HG02571 (cell line): ENCODE results near the gene ATG16L2.
"Not testable (repeated sequence)": the region's sequence is repeated elsewhere in the genome, so short reads cannot be mapped to it uniquely, and the experiment has no call there.

ENCODE experiments used
- ATAC-seq: cut with Tn5 transposase; IDR thresholded peaks from one replicate; pipeline ENCODE4 v1.9.1; 2021; ENCODE audit warnings: mild to moderate bottlenecking, moderate library complexity; ENCODE audit not compliant: unreplicated experiment

Gene ATG16L2

DNA sequence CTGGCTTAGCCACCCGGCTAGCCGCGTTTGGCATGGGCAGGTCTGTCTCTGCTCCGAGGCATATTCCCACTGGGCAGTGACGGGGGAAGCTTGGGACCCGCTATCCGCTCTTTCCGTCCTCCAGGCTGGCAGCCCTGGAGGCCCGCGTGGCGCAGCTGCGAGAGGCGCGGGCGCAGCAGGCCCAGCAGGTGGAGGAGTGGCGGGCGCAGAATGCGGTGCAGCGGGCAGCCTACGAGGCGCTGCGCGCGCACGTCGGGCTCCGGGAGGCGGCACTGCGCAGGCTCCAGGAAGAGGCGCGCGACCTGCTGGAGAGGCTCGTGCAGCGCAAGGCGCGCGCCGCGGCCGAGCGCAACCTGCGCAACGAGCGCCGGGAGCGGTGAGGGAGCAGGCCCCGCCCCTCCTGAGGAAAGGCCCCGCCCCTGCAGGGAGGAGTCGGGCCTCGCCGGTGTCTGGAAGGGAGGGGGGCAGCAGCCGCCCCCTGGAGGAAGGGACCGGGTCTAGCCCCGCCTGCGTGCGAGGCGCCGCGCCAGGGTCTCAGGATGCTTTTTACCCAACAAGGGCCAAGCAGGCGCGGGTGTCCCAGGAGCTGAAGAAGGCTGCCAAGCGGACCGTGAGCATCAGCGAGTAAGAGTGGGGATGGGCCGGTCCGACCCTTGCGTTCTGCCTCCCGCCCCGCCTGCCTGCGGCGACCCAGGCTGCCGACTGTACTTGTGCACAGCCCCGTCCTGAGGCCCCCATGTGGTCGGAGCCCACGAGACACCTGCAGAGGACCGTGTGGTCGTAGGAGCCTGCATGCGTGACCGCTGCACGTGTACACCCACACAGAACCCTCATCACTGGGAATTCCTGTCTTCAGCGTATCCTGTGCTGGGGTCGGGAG lies 7.9 kb downstream of the ATG16L2 start:
- ATAC-seq = no peak

DNA sequence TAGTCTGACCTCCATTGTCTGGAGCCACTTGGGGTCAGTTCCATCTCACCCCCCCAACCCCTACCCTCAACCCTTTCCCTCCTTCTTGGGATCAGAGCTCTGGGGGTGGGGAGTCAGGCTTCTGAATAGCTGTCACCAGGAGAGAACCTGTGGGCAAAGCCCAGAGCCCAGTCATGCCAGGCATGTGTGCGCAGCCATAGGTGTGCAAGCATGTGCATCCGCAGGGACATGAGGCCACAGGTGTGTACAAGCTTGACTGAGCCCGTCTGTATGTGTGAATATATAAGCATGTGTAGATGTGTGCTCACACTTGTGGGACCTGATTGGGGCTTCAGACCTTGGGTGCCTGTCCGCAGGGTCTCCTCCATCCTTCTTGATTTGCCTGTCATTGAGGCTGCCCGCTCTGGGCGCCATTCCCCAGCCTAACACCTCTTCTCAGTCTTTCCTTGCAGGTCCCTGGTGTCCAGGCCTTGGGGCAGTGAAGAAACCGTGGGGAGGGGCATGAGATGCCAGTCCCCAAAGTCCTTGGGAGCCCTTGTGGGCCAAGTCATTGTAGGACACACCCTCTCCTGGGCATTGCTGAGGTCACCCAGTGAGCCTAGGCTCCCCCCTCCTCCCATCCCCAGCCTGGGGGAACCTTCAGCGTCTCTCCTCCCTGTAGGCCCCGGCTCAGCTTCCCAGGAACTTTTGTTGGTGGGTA lies 9.0 kb downstream of the ATG16L2 start:
- no peak for ATAC-seq

DNA sequence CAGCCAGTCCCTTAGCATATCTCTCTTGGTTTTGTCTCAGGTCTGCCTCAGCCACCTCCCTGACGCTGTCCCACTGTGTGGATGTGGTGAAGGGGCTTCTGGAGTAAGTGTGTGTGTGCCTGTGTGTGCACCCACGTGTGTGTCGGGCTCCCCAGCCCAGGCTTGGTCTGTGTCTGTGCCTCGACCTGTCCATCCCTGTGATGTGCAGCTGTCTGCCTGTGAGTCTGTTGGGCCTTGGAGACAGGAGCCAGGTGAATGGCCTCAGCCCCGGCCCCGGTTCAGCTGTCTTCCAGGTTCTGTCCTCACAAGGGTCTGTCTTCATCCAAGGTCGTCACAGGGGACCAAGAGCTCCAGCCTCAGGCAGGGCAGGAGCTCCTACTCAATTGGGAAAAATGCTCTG lies 9.8 kb downstream of the ATG16L2 start:
- ATAC-seq = no peak

DNA sequence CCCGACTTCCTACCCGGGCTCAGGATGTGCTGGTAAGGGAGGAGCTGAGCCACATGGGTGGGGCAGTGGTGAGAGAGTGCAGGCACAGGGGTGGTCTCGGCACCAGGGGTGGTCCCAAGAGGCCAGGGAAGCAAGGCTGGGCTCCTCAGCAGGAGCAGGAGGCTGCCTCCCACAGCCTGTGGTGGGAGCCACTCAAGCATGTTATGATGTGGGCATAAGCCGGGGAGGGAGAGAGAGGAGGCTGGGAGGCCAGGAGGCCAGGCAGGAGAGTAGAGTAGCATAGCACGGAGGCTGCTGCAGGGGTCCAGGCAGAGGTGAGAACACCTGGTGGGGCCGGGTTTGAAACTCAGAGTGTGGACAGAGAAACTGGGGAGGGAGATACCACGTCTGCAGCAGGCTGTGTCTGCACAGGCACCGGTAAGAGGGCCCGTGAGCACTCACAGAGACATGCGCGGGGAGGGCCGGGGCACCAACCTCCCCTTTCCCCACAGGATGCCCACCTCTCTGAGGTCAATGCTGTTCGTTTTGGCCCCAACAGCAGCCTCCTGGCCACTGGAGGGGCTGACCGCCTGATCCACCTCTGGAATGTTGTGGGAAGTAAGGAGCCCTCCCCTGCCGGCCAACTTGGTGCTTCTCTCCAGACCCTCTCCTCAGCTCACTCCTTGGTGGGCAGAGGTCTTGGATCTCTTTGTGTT lies 10.7 kb downstream of the ATG16L2 start:
- ATAC-seq = no peak

DNA sequence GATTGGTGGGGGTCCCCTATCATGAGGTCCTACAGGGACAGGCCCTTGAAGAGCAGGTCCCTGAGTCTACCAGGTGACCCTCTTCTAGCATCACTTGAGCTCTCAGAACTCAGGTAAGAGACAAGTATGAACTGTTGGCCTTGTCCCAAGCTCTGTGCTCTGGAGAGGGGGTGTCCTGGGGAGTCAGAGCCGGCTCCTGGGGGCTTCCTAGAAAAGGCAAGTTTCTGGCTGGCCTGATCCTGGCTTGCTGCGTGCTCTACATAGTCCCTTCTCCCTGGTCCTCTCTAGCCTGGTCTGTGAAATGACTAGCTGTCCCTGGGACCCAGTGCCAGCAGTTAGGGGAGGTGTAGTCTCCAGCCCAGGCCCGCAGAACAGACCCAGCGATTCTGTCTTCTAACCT lies 11.4 kb downstream of the ATG16L2 start:
- ATAC-seq = no peak

DNA sequence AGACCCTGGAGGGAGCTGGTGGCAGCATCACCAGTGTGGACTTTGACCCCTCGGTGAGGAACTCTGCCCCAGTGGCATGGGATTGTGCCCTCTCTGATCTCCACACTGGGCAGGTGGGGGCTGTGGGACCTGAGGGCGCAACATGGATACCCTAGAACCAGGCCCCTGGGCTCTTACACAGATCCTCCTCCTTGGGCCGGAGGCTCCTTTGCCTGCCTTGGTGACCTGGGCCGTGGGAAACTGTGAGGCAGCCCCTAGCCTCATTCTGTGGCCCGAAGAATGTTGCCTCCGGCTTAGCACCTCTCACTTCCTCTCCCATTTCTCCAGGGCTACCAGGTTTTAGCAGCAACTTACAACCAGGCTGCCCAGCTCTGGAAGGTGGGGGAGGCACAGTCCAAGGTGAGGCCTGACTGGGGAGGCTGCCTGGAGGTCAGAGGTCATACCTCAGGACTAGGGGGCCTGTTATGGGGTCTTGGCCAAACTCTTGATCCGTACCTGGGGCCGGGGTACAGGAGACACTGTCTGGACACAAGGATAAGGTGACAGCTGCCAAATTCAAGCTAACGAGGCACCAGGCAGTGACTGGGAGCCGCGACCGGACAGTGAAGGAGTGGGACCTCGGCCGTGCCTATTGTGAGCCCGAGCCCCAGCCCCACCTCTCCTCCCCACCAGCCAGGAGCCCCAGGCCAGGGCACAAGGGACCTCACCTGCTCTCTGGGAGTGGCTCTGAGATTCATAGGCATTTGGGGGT lies 12.2 kb downstream of the ATG16L2 start:
- ATAC-seq = no peak

DNA sequence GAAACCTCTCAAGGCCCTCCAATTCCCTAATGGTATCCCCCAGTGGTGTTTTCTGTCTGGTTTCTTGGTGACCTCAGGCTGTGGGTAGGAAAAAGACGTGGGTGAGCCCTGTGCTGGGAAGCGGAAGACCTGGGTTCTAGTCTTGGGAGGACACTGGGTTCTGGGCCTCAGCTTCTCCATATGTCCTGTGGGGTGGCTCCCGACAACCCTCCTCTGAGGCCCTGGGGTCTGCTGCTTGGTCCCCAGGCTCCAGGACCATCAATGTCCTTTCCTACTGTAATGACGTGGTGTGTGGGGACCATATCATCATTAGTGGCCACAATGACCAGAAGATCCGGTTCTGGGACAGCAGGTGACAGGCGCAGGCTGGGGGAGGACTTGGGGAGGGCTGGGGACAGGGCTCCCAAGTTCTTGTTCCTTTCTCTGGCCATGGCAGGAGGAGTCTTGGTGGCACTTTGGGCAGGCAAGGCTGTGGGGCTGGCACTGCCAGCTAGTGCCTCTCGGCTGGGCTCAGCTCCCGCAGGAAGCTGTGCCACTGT lies 12.8 kb downstream of the ATG16L2 start:
- ATAC-seq = no peak

DNA sequence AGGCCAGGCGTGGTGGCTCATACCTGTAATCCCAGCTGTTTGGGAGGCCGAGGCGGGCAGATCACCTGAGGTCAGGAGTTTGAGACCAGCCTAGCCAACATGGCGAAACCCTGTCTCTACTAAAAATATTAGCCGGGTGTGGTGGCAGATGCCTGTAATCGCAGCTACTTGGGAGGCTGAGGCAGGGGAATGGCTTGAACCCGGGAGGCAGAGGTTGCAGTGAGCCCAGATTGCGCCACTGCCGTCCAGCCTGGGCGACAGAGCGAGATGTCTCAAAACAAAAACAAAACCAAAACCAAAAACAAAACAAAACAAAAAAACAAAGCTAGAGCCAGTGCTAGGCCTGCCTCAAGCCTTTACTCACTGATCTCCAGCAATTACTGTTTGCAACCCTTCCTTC lies 13.4 kb downstream of the ATG16L2 start:
- not testable (repeated sequence) for ATAC-seq

DNA sequence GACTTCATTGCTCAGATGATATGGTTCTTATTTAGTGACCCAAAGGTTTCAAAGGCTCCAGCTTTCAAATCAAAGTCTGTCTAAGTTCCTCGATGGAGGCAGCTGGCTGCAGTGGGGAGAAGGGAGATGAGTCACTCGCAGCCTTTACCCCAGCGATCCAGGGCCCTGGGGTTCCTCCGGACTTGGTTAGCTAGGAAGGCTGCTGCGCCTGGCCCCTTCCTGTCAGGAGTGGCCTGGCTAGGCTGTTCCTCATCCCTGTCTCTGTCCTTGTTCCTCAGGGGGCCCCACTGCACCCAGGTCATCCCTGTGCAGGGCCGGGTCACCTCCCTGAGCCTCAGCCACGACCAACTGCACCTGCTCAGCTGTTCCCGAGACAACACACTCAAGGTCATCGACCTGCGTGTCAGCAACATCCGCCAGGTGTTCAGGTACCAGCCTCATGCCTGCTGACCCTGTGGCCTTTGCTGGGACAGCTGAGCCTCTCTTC lies 13.9 kb downstream of the ATG16L2 start:
- ATAC-seq = no peak

DNA sequence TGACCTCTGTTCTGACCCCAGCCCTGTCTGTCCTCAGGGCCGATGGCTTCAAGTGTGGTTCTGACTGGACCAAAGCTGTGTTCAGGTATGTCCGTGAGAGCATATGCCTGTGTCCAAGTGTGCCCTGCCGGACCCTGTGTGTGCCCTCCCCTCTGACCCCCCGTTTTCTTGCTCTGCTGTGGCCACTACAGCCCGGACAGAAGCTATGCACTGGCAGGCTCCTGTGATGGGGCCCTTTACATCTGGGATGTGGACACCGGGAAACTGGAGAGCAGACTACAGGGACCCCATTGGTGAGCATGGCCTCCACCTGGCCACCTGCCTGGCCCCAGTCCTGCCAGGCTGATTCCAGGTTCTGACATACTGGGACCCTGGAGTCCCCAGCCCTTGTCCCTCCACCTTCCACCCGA lies 14.5 kb downstream of the ATG16L2 start:
- no peak for ATAC-seq

DNA sequence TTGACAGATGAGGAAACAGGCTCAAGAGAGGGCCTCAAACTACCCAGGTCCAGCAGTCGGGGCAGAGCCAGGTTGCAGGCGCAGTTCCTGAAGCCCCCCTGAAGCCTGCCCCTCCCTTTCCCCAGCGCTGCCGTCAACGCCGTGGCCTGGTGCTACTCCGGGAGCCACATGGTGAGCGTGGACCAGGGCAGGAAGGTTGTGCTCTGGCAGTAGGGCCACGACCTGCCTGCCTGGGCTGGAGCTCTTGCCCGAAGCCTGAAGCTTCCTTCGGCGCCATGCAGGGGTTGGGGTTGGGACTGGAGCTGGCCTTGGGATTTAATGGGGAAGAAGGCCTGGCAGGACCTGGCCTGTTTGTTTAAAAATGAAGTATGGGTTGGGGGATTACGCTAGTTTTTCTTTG lies 15.0 kb downstream of the ATG16L2 start:
- ATAC-seq = no peak

DNA sequence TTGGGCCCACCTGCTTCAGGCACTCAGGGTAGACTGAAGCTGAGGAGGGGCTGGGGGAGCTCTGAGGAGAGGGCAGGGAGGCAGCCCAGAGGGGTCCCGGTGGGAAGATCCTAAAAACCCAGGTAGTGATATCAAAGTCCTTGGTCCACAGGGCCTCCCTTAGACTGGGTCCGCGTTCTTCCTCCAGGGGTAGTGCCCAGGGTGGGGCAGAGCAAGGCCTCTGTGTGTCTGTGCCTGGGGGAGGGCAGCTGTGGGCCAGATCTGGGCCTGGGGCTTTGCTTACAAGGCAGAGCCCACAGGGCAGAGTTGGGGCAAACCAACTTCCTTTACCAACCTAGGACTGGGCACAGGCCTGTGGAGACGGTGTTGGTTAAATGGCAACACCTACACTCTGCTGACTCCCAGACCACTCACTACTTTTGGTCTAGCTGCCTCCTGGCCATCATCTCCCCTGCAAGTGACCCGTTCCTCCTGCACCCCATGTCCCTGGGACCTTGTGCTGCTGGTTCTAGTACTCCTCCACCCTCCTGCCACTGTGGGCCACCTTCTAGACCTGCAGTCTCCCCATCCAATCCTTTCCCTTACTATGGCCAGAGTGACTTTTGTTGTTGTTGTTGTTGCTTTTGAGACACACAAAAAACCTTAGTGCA lies 15.8 kb downstream of the ATG16L2 start:
- ATAC-seq = no peak

DNA sequence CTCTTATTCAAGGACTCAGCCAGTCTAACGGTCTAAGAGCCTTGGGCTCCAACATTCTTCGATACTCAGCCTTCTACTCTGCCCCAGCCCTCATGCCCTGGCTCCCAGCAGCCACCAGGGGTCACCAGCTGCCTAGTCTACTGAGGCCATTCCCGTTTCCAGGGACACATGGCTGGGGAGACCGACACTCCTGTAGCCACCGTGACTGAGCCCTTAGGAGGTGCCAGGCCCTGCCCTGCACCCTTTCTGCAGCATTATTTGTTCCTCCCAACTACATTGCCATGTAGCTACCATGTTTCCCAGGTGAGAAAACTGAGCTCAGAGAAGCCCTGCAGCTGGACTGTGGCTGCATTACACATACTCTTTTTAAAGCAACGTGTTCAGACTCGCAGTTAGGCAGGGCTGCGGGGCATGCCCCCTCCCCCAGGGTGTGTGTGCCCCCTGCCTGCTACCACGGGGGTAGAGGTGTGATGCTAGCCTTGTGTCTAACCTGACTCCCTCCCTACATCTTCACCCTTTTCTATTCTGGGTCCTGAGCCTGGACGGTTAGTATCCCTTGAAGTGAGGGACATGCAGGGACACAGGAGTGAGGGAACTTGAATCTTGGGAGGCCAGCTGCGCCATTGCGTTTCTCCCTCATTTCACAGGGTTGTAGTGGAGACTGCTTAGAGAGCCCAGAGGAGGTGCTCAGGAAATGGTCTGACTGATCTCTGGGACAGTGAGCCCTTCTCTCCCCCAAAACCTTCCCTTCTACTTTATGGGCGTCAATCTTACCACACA lies 17.5 kb downstream of the ATG16L2 start:
- ATAC-seq = no peak

DNA sequence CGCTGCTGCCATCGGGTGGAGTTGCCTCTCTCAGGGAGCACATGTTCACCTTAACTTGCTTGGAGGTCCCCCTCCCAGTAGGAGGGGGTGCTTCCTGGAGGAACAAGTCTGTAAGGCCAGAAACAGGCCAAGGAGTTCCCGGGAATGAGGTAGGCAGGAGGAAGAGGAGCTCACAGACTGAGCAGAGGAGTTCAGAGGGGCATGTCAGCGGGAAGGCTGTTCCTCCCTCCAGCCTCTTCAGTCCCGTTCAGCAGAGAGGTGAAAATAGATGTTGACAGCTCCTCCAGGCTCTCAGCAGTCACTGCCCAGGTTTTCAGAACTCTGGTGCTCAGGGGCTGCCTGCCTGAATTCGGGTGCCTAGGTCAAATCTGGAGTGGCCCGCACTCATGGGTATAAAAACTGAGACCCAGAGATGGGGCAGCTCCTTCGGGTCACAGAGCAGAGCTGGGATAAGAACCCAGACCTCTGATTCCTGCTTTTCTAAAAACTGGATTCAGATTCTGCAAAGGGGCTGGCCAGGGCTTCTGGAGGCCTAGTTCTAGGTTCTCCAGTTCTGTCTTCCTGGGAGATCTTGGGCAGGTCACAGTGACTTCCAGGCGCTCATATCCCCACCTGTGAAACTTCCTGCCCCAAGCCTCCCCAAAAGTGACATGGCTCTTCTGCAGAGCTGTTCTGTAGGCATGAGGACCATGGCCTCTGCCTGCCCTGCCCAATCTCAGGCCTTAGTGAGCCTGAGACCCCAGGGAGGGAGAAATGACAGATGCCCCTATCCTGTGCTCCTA lies 18.3 kb downstream of the ATG16L2 start:
- no peak for ATAC-seq

DNA sequence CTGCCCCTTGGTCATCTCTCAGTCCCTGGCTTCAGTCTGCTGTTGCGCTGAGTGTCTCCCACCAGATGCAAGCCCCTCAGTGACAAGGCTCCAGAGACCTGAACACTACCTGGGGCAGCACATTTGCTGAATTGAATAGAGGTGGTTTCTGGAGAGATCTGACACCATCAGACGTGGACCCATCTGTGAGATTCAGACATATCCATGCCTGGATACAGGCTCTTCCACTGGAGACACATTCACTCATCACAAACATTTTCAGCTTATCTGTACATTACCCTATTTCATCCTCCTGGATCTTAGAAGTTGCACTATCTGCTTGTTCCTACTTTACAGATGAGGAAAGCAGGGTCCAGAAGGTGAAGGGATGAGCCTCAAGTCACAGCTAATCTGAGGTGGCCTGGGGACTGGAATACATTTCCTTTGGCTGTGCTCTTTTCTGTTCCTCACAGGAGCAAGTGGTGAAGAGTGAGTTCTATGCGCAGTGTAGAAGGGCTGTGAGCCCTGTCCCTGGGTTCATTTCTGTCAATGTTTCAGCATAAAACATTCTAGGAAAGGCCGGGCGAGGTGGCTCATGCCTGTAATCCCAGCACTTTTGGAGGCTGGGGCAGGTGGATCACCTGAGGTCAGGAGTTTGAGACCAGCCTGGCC lies 19.0 kb downstream of the ATG16L2 start:
- no peak for ATAC-seq

DNA sequence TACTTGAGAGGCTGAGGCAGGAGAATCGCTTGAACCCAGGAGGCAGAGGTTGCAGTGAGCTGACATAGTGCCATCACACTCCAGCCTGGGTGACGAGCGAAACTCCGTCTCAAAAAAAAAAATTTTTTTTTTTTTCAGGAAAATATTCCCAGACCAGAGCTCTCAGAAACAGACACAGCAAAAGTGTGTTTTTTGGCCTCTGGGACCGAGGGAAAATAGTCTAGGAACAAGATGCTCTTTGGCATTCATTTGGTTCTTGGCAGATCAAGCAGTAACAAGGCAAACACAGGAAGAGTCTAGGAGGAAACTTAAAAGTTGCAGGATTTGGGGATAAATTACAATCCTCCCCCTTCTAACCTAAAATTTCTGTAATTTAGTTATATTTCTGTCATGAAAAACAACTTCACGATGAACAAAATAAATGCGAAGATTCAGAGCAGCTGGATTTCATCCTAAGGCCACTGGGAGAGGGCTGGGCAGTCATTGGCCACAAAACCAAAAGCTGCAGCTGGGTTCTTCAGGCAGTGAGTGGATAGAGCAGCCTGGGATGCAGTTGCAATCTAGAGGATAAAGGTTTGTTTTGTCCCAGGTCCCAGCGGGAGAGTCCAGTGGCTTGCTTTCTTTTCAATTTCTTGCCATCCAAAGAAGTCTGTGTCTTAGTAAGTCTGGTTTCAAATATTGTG lies 19.7 kb downstream of the ATG16L2 start:
- no peak for ATAC-seq

DNA sequence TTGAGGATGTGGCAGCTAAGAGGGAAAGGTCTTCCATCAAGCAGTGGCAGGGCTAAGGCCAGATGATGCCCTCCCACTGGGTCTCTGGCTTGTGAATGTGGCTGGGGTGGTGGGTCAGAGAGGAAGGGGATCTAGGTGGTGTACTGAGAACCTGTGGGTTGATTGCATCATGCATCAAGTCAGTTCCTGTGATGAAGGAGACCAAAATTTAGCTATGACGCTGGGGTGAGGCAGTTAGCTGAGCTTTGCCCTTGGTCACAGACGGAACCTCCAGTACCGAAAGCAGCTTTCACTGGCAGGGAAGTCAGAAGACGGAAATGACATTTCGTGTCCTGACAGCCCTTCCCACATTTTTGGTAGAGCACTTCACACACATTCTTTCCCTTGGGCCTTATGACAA lies 20.7 kb downstream of the ATG16L2 start:
- ATAC-seq = no peak
